ENCODE measurements around the gene QRFP.

The QRFP gene

GRCh38 chr9:130882696-130883225, 13.9 kb downstream of the QRFP start:
- DNase-seq (ENCODE audit: low read depth), result no peak
- no peak overlapping the region for H3K4me3 ChIP-seq (ENCODE audit: control insufficient read depth, low read depth, low read length)

GRCh38 chr9:130881516-130881915, 15.1 kb downstream of the QRFP start:
- TF ChIP-seq CTCF (IDR thresholded peaks at IDR 0.05; ENCODE audit: control insufficient read depth, insufficient read depth, low read depth, low read length, missing control alignments), result no peak
- DNase-seq (ENCODE audit: low read depth), result no peak
- no peak overlapping the region for H3K4me3 ChIP-seq (ENCODE audit: control insufficient read depth, low read depth, low read length)

More at GRCh38 chr9:130882696-130883225, 13.9 kb downstream of the QRFP start:
- no peak for TF ChIP-seq CTCF (IDR thresholded peaks at IDR 0.05; ENCODE audit: control insufficient read depth, insufficient read depth, low read depth, low read length, missing control alignments)

GRCh38 chr9:130880599-130881220, 15.9 kb downstream of the QRFP start:
- no peak for DNase-seq (ENCODE audit: low read depth)
- no peak overlapping the region for H3K4me3 ChIP-seq (ENCODE audit: control insufficient read depth, low read depth, low read length)
- no peak for TF ChIP-seq CTCF (IDR thresholded peaks at IDR 0.05; ENCODE audit: control insufficient read depth, insufficient read depth, low read depth, low read length, missing control alignments)

GRCh38 chr9:130879863-130880411, 16.7 kb downstream of the QRFP start:
- no peak for DNase-seq (ENCODE audit: low read depth)
- TF ChIP-seq CTCF (IDR thresholded peaks at IDR 0.05; ENCODE audit: control insufficient read depth, insufficient read depth, low read depth, low read length, missing control alignments), result no peak
- H3K4me3 ChIP-seq (ENCODE audit: control insufficient read depth, low read depth, low read length), result no peak overlapping the region

GRCh38 chr9:130878295-130878694, 18.3 kb downstream of the QRFP start:
- no peak for TF ChIP-seq CTCF (IDR thresholded peaks at IDR 0.05; ENCODE audit: control insufficient read depth, insufficient read depth, low read depth, low read length, missing control alignments)
- no peak overlapping the region for H3K4me3 ChIP-seq (ENCODE audit: control insufficient read depth, low read depth, low read length)
- no peak for DNase-seq (ENCODE audit: low read depth)

GRCh38 chr9:130877300-130877699, 19.3 kb downstream of the QRFP start:
- H3K4me3 ChIP-seq (ENCODE audit: control insufficient read depth, low read depth, low read length), result no peak overlapping the region
- DNase-seq (ENCODE audit: low read depth), result no peak
- no peak for TF ChIP-seq CTCF (IDR thresholded peaks at IDR 0.05; ENCODE audit: control insufficient read depth, insufficient read depth, low read depth, low read length, missing control alignments)

Data from AG09309 (cell line).